ENCODE data around the gene LCE1A. TPM values are rescaled to one million over a fixed set of nuclear protein-coding genes. Genes with fewer than 3 reads are reported as not detected.

The LCE1A gene
- total RNA-seq, 1 experiment from 2014 or later = not detected

DNA sequence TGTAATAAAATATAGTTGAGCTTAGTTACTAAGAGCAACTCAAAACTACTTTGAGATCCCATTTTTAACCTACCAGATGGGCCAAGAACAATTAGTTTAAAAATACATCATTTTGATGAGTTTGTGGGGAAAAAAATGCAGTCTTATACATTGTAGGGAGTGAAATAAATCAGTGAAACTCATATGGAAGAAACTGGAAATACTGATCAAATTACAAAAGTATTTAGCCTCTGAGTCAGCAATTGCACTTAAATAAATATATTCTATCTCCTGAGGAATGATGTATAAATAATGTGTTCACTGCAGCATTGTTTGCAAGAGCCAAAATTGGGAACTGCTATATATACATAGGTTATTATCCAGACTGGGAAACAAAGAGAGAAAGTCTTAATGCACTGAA, 46.2 kb downstream of the LCE1A start:
- Histone ChIP-seq H2AFZ (ENCODE audit: low read length) (no peak overlapping the region), H3K9ac (ENCODE audit: low read length) (no peak overlapping the region), H3K36me3 (ENCODE audit: insufficient read depth, low read length) (no peaks in the 10 kb centered on the region), H3K27ac (ENCODE audit: low read length) (no peak overlapping the region), H3K4me1 (ENCODE audit: low read length) (peaks cover 5% of the 10 kb centered on the region; the same call in 1 of the 2 replicates), H3K4me2 (ENCODE audit: low read depth, low read length, poor library complexity, severe bottlenecking) (no peak overlapping the region), H3K4me3 (ENCODE audit: low read length) (no peak overlapping the region), H3K27me3 (ENCODE audit: low read length) (no peaks in the 10 kb centered on the region), H3K9me3 (ENCODE audit: low read length) (no peaks in the 10 kb centered on the region), H4K20me1 (ENCODE audit: insufficient read depth, low read depth, low read length) (no peaks in the 10 kb centered on the region), H3K79me2 (ENCODE audit: low read length) (no peaks in the 10 kb centered on the region), H3K9me2 (replicated peaks; ENCODE audit: insufficient read depth, low read length) (no peaks in the 10 kb centered on the region)
- DNase-seq = no peak

DNA sequence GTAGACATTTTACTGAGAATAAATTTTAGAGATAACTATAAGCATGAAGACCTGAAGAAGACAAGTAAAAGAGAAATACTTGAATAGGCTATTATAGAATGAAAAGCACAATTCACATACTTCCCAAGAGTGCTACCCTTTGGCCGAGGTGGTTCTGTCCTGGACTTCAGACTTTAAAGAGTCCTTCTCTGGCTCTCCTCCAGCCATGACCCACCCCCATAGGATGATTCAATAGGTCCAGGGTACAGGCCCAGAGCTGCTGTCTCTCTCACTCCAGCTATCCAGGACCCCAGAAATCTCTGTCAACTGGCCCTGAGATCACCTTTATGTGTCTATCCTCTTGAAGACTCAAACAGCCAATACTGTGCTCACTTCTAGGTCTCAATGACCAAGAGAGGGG, 49.6 kb downstream of the LCE1A start:
- Histone ChIP-seq H3K9ac (ENCODE audit: low read length) (no peak overlapping the region), H4K20me1 (ENCODE audit: insufficient read depth, low read depth, low read length) (no peaks in the 10 kb centered on the region), H3K27me3 (ENCODE audit: low read length) (no peaks in the 10 kb centered on the region), H3K4me1 (ENCODE audit: low read length) (peaks cover 2% of the 10 kb centered on the region; the same call in 1 of the 2 replicates), H3K36me3 (ENCODE audit: insufficient read depth, low read length) (no peaks in the 10 kb centered on the region), H3K9me3 (ENCODE audit: low read length) (no peaks in the 10 kb centered on the region), H3K9me2 (replicated peaks; ENCODE audit: insufficient read depth, low read length) (no peaks in the 10 kb centered on the region), H3K27ac (ENCODE audit: low read length) (no peak overlapping the region), H2AFZ (ENCODE audit: low read length) (no peak overlapping the region), H3K4me3 (ENCODE audit: low read length) (no peak overlapping the region), H3K4me2 (ENCODE audit: low read depth, low read length, poor library complexity, severe bottlenecking) (no peak overlapping the region), H3K79me2 (ENCODE audit: low read length) (no peaks in the 10 kb centered on the region)
- no peak for DNase-seq

Other genes with a start within 250 kb of the LCE1A start
- not detected in 2 replicates for gene LCE3D, start 247.0 kb upstream of the LCE1A start, total RNA-seq (2014; rRNA removed; shearing (Covaris generic); ENCODE audit: low replicate concordance)
- not detected in 2 replicates for gene LCE3C, start 227.2 kb upstream of the LCE1A start, total RNA-seq (2014; rRNA removed; shearing (Covaris generic); ENCODE audit: low replicate concordance)
- not detected in 2 replicates for gene LCE3B, start 213.7 kb upstream of the LCE1A start, total RNA-seq (2014; rRNA removed; shearing (Covaris generic); ENCODE audit: low replicate concordance)
- not detected in 2 replicates for gene LCE3A, start 204.4 kb upstream of the LCE1A start, total RNA-seq (2014; rRNA removed; shearing (Covaris generic); ENCODE audit: low replicate concordance)
- gene LCE2D, start 164.1 kb upstream of the LCE1A start, total RNA-seq (2014; rRNA removed; shearing (Covaris generic); ENCODE audit: low replicate concordance) = not detected in 2 replicates
- gene LCE2C, start 152.2 kb upstream of the LCE1A start, total RNA-seq (2014; rRNA removed; shearing (Covaris generic); ENCODE audit: low replicate concordance) = not detected in 2 replicates
- not detected in 2 replicates for gene LCE2B, start 141.3 kb upstream of the LCE1A start, total RNA-seq (2014; rRNA removed; shearing (Covaris generic); ENCODE audit: low replicate concordance)
- gene LCE2A, start 129.1 kb upstream of the LCE1A start, total RNA-seq (2014; rRNA removed; shearing (Covaris generic); ENCODE audit: low replicate concordance) = not detected in 2 replicates
- not detected in 2 replicates for gene LCE4A, start 119.3 kb upstream of the LCE1A start, total RNA-seq (2014; rRNA removed; shearing (Covaris generic); ENCODE audit: low replicate concordance)
- not detected in 2 replicates for gene KPRP, start 69.4 kb upstream of the LCE1A start, total RNA-seq (2014; rRNA removed; shearing (Covaris generic); ENCODE audit: low replicate concordance)
- not detected in 2 replicates for gene LCE1F, start 52.3 kb upstream of the LCE1A start, total RNA-seq (2014; rRNA removed; shearing (Covaris generic); ENCODE audit: low replicate concordance)
- not detected in 2 replicates for gene LCE1E, start 41.2 kb upstream of the LCE1A start, total RNA-seq (2014; rRNA removed; shearing (Covaris generic); ENCODE audit: low replicate concordance)
- gene LCE1D, start 30.8 kb upstream of the LCE1A start, total RNA-seq (2014; rRNA removed; shearing (Covaris generic); ENCODE audit: low replicate concordance) = not detected in 2 replicates
- not detected in 2 replicates for gene LCE1C, start 20.8 kb upstream of the LCE1A start, total RNA-seq (2014; rRNA removed; shearing (Covaris generic); ENCODE audit: low replicate concordance)
- not detected in 2 replicates for gene LCE1B, start 15.5 kb upstream of the LCE1A start, total RNA-seq (2014; rRNA removed; shearing (Covaris generic); ENCODE audit: low replicate concordance)
- not detected in 2 replicates for gene LCE6A, start 15.4 kb downstream of the LCE1A start, total RNA-seq (2014; rRNA removed; shearing (Covaris generic); ENCODE audit: low replicate concordance)
- gene LCE7A, start 32.5 kb downstream of the LCE1A start, total RNA-seq (2014; rRNA removed; shearing (Covaris generic); ENCODE audit: low replicate concordance) = not detected in 2 replicates
- not detected in 2 replicates for gene SMCP, start 50.8 kb downstream of the LCE1A start, total RNA-seq (2014; rRNA removed; shearing (Covaris generic); ENCODE audit: low replicate concordance)
- not detected in 2 replicates for gene IVL, start 81.1 kb downstream of the LCE1A start, total RNA-seq (2014; rRNA removed; shearing (Covaris generic); ENCODE audit: low replicate concordance)
- gene SPRR5, start 119.7 kb downstream of the LCE1A start, total RNA-seq (2014; rRNA removed; shearing (Covaris generic); ENCODE audit: low replicate concordance) = not detected in 2 replicates
- gene SPRR4, start 143.2 kb downstream of the LCE1A start, total RNA-seq (2014; rRNA removed; shearing (Covaris generic); ENCODE audit: low replicate concordance) = not detected in 2 replicates
- not detected in 2 replicates for gene SPRR1A, start 156.6 kb downstream of the LCE1A start, total RNA-seq (2014; rRNA removed; shearing (Covaris generic); ENCODE audit: low replicate concordance)
- gene SPRR3, start 174.3 kb downstream of the LCE1A start, total RNA-seq (2014; rRNA removed; shearing (Covaris generic); ENCODE audit: low replicate concordance) = not detected in 2 replicates
- gene SPRR1B, start 203.7 kb downstream of the LCE1A start, total RNA-seq (2014; rRNA removed; shearing (Covaris generic); ENCODE audit: low replicate concordance) = not detected in 2 replicates
- not detected in 2 replicates for gene SPRR2D, start 213.6 kb downstream of the LCE1A start, total RNA-seq (2014; rRNA removed; shearing (Covaris generic); ENCODE audit: low replicate concordance)
- gene SPRR2A, start 230.0 kb downstream of the LCE1A start, total RNA-seq (2014; rRNA removed; shearing (Covaris generic); ENCODE audit: low replicate concordance) = not detected in 2 replicates
- not detected in 2 replicates for gene SPRR2B, start 244.1 kb downstream of the LCE1A start, total RNA-seq (2014; rRNA removed; shearing (Covaris generic); ENCODE audit: low replicate concordance)

All from Karpas-422 (cell line).